ENCODE measurements around the gene GLDN.

Gene GLDN

GRCh38 chr15:51390241-51390965 lies 48.9 kb downstream of the GLDN start:
- in situ Hi-C loops (cut with HindIII; ENCODE audit: low pct_unique_long_range_greater_than_20kb, low sequenced_read_pairs) = no loop called here
- TF ChIP-seq JUND (IDR thresholded peaks at IDR 0.05; ENCODE audit: low read depth) = no peak

GRCh38 chr15:51390966-51391422 lies 49.5 kb downstream of the GLDN start:
- in situ Hi-C loops (cut with HindIII; ENCODE audit: low pct_unique_long_range_greater_than_20kb, low sequenced_read_pairs) = no loop called here
- no peak for TF ChIP-seq JUND (IDR thresholded peaks at IDR 0.05; ENCODE audit: low read depth)

More at GRCh38 chr15:51390241-51390965, 48.9 kb downstream of the GLDN start:
- DNase-seq (ENCODE audit: low read depth in 1 of 2, low spot score in 1 of 2) = no peak

GRCh38 chr15:51396921-51397320 lies 55.5 kb downstream of the GLDN start:
- no peak for TF ChIP-seq JUND (IDR thresholded peaks at IDR 0.05; ENCODE audit: low read depth)
- in situ Hi-C loops (cut with HindIII; ENCODE audit: low pct_unique_long_range_greater_than_20kb, low sequenced_read_pairs) = no loop called here
- no peak for DNase-seq (ENCODE audit: low read depth in 1 of 2, low spot score in 1 of 2)

More at GRCh38 chr15:51390966-51391422, 49.5 kb downstream of the GLDN start:
- DNase-seq (ENCODE audit: low read depth in 1 of 2, low spot score in 1 of 2) = no peak

GRCh38 chr15:51398626-51399025 lies 57.2 kb downstream of the GLDN start:
- in situ Hi-C loops (cut with HindIII; ENCODE audit: low pct_unique_long_range_greater_than_20kb, low sequenced_read_pairs) = no loop called here

GRCh38 chr15:51401051-51401780 lies 59.8 kb downstream of the GLDN start:
- DNase-seq (ENCODE audit: low read depth in 1 of 2, low spot score in 1 of 2) = no peak
- TF ChIP-seq JUND (IDR thresholded peaks at IDR 0.05; ENCODE audit: low read depth) = no peak
- in situ Hi-C loops (cut with HindIII; ENCODE audit: low pct_unique_long_range_greater_than_20kb, low sequenced_read_pairs) = no loop called here

More at GRCh38 chr15:51398626-51399025, 57.2 kb downstream of the GLDN start:
- DNase-seq (ENCODE audit: low read depth in 1 of 2, low spot score in 1 of 2) = no peak
- TF ChIP-seq JUND (IDR thresholded peaks at IDR 0.05; ENCODE audit: low read depth) = no peak

- in situ Hi-C loops (cut with HindIII; ENCODE audit: low pct_unique_long_range_greater_than_20kb, low sequenced_read_pairs) = no loop called here
- TF ChIP-seq JUND (IDR thresholded peaks at IDR 0.05; ENCODE audit: low read depth) = no peak
- peak; percentile 28 to 59 for DNase-seq (ENCODE audit: low read depth in 1 of 2, low spot score in 1 of 2)
Observed at GRCh38 chr15:51401872-51402517, 60.5 kb downstream of the GLDN start.

- peak; percentile 30 to 64 for DNase-seq (ENCODE audit: low read depth in 1 of 2, low spot score in 1 of 2)
- no peak for TF ChIP-seq JUND (IDR thresholded peaks at IDR 0.05; ENCODE audit: low read depth)
- in situ Hi-C loops (cut with HindIII; ENCODE audit: low pct_unique_long_range_greater_than_20kb, low sequenced_read_pairs) = no loop called here
Observed at GRCh38 chr15:51403072-51403878, 61.8 kb downstream of the GLDN start.

- in situ Hi-C loops (cut with HindIII; ENCODE audit: low pct_unique_long_range_greater_than_20kb, low sequenced_read_pairs) = no loop called here
- no peak for TF ChIP-seq JUND (IDR thresholded peaks at IDR 0.05; ENCODE audit: low read depth)
- DNase-seq (ENCODE audit: low read depth in 1 of 2, low spot score in 1 of 2) = no peak
Observed at GRCh38 chr15:51403946-51404695, 62.7 kb downstream of the GLDN start.

- in situ Hi-C loops (cut with HindIII; ENCODE audit: low pct_unique_long_range_greater_than_20kb, low sequenced_read_pairs) = no loop called here
- no peak for DNase-seq (ENCODE audit: low read depth in 1 of 2, low spot score in 1 of 2)
- no peak for TF ChIP-seq JUND (IDR thresholded peaks at IDR 0.05; ENCODE audit: low read depth)
Observed at GRCh38 chr15:51405693-51406523, 64.5 kb downstream of the GLDN start.

GRCh38 chr15:51414256-51414860 lies 72.9 kb downstream of the GLDN start:
- in situ Hi-C loops (cut with HindIII; ENCODE audit: low pct_unique_long_range_greater_than_20kb, low sequenced_read_pairs) = no loop called here
- TF ChIP-seq JUND (IDR thresholded peaks at IDR 0.05; ENCODE audit: low read depth) = no peak
- peak in 1 of 2 experiments; percentile 14 for DNase-seq (ENCODE audit: low read depth in 1 of 2, low spot score in 1 of 2)

Measured in T47D (cell line).